RCC 7860 (cell line): ENCODE data around the gene NF1.
A peak's percentile ranks its signal among the peaks of the same experiment; 100 is the strongest.

ENCODE experiments used
- DNase-seq: peaks from one replicate; pipeline ENCODE4 v3.0.0-alpha.2; 2015; ENCODE audit warnings: low spot score
- FAIRE-seq: peaks from 2 replicates; lab custom pipeline; 2012; peaks lifted over from hg19 to GRCh38; lab: Jason Lieb, UNC

Gene NF1

GRCh38 chr17:31397256-31397939 is 302.6 kb downstream of the NF1 start:
- no peak for DNase-seq
- no peak for FAIRE-seq

- DNase-seq, result no peak
- FAIRE-seq, result no peak
These were observed 303.9 kb downstream of the NF1 start for GRCh38 chr17:31398381-31399311.

GRCh38 chr17:31400481-31400950 is 305.7 kb downstream of the NF1 start:
- DNase-seq (no peak), FAIRE-seq (no peak)

- FAIRE-seq, result no peak
These were observed 306.9 kb downstream of the NF1 start for GRCh38 chr17:31401456-31402254.

GRCh38 chr17:31404028-31404949 is 309.5 kb downstream of the NF1 start:
- FAIRE-seq (no peak), DNase-seq (peak; percentile 25)

More at GRCh38 chr17:31401456-31402254, 306.9 kb downstream of the NF1 start:
- DNase-seq, result no peak

- no peak for DNase-seq
These were observed 311.2 kb downstream of the NF1 start for GRCh38 chr17:31405890-31406371.

GRCh38 chr17:31408586-31408985 is 313.8 kb downstream of the NF1 start:
- DNase-seq, result no peak
- FAIRE-seq, result no peak

More at GRCh38 chr17:31405890-31406371, 311.2 kb downstream of the NF1 start:
- FAIRE-seq, result no peak

GRCh38 chr17:31411707-31412285 is 317.0 kb downstream of the NF1 start:
- no peak for DNase-seq
- no peak for FAIRE-seq

- no peak for FAIRE-seq
These were observed 317.7 kb downstream of the NF1 start for GRCh38 chr17:31412511-31412910.

GRCh38 chr17:31413081-31413799 is 318.5 kb downstream of the NF1 start:
- no peak for FAIRE-seq

More at GRCh38 chr17:31412511-31412910, 317.7 kb downstream of the NF1 start:
- no peak for DNase-seq

GRCh38 chr17:31413874-31414549 is 319.2 kb downstream of the NF1 start:
- FAIRE-seq (no peak), DNase-seq (peak; percentile 45)

More at GRCh38 chr17:31413081-31413799, 318.5 kb downstream of the NF1 start:
- no peak for DNase-seq

- FAIRE-seq (no peak), DNase-seq (no peak)
These were observed 319.8 kb downstream of the NF1 start for GRCh38 chr17:31414550-31414918.

GRCh38 chr17:31415004-31415454 is 320.3 kb downstream of the NF1 start:
- DNase-seq, result no peak
- no peak for FAIRE-seq

- DNase-seq, result no peak
- no peak for FAIRE-seq
These were observed 321.1 kb downstream of the NF1 start for GRCh38 chr17:31415640-31416502.

GRCh38 chr17:31416503-31416923 is 321.7 kb downstream of the NF1 start:
- DNase-seq (no peak), FAIRE-seq (no peak)

GRCh38 chr17:31417051-31417792 is 322.4 kb downstream of the NF1 start:
- DNase-seq (no peak), FAIRE-seq (no peak)
